Activated CD4-positive, alpha-beta T cell treated with anti-CD3 and anti-CD28 coated beads, Interleukin-2, amount 50 U/mL, for 48 hours (primary cell): ENCODE results near the gene FGD3.
A peak's percentile ranks its signal among the peaks of the same experiment; 100 is the strongest.

Experiments used
- DNase-seq, 2 experiments: peaks; one replicate each; pipeline ENCODE4 v3.0.0-alpha.2; 2020

The FGD3 gene

DNA sequence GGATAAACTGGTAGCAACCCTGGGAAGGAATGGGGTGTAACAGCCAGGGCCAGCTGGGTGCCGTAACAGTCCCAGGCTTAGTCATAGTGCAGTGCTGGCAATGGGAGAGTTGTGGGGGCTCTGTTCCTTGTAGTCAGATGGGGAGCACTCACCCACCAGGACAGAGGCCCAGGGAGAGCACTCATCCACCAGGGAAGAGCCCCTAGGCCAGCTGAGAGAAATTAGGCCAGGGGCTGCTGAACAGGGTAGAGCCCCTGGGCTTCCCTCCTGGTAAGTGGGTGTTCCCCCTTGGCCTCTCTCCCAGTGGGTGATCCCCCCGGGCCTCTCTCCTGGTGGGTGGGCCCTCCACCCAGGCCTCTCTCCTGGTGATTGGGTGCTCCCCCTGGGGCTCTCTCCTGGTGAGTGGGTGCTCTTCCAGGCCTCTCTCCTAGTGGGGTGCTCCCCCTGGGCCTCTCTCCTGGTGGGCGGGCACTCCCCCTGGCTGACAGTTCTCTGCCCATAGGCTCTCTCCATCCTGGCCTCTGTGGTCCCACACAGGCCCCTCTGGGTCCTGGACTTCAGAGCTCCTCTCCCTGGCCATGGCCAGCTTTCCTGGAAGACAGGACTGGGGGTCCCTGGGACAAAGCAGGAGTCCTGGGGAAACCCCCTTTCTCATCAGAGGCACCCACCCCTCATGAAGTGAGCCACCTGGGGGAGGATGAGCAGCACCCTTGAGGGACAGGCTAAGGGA is 13.4 kb downstream of the FGD3 start:
- DNase-seq: peak in 1 of 2 experiments; percentile 2

- DNase-seq: peak; percentile 56 to 61
Measured at GRCh38 chr9:92961627-92962302, 14.4 kb downstream of the FGD3 start.

DNA sequence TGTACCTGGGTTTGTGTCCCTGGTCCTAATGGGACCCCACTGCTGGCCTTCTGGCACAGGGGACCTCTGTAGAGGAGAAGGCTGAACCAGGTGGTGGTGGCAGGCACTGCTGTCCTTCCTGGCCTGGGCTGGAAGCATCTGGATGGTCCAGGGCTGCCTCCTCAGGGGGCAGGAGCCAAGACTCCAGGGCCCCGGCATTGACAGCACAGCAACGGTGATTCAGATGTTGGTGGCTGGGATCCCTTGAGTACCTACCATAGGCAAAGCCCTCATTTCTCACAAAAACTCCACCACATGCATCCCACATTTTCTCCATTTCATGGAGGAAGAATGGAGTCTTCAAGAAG is 15.0 kb downstream of the FGD3 start:
- DNase-seq: no peak

GRCh38 chr9:92962846-92963245 is 15.5 kb downstream of the FGD3 start:
- DNase-seq: no peak

DNA sequence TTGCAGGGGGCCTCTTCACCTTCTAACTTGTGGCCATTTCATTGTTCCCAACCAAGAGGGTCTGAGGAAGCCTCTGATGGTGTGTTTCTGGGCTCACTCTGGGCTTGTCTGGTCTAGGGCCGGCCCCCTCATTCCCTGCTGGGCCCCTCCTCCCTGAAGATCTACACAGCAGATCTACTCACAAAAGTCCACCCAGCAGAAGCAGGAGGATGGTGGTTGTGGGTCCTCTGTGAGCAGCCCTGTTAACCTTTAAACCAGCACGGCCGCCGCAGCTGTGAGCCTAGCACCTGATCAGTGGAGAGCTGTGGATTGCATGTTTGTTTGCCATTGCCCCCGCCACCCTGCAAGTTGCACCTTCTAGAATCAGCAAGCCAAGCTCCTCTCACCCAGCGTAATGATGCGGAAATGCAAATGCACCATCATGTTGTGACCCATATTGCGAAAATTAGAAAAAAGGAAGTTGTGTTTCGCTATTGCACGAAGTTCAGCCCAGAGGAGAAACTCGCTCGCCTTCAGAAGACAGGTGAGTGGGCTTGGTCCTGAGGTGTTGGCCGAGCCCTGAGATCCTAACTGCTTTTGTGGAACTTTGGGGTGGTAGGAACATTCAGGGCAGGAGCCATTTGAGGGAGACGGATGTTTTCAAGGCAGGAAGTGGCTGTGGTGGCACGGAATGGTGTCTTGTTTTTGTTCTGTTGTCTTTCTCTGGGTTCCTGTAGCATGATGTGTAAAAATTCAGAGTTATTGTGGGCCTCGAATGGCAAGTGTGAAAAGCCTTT is 16.7 kb downstream of the FGD3 start:
- peak; percentile 65 to 71 for DNase-seq

- DNase-seq: no peak
Measured at GRCh38 chr9:92964607-92965060, 17.3 kb downstream of the FGD3 start.

- peak; percentile 51 to 53 for DNase-seq
Measured at GRCh38 chr9:92965061-92965758, 17.9 kb downstream of the FGD3 start.

GRCh38 chr9:92965759-92966517 is 18.6 kb downstream of the FGD3 start:
- no peak for DNase-seq

DNA sequence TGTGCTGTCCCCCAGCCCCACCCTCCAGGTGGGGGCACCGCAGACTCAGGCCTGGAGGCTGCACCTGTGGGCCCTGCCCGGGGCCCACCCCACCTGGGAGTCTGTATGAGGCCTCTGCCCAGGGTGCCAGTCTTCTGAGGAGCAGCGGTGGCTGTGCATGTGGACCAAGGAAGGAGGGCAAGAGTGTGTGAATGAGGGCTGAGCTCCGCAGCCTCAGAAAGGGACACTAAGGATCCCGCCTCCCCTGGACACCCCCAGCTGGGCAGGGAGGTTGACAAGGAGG is 19.1 kb downstream of the FGD3 start:
- no peak for DNase-seq

DNA sequence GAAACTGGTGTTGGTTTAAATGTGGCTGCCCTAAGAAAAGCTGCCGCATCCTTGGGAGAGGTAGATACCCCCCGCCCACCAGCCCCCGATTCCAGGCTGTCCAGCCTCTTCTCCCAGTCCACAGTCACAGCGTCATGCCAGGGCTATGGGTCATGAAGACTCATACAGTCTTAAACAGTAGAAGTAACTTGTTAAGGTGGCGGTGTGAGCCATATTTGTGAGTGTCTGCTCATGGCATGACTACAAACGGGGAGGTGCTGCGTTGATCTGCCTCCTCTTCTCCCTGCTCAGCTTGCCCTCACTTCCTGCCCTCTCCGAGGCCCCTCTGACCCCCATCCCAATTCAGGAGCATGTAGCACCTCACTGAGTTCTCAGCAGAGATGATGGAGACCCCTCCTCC is 20.8 kb downstream of the FGD3 start:
- no peak for DNase-seq

- peak in 1 of 2 experiments; percentile 9 for DNase-seq
Measured at GRCh38 chr9:92969516-92970466, 22.5 kb downstream of the FGD3 start.

- DNase-seq: peak in 1 of 2 experiments; percentile 26
Measured at GRCh38 chr9:92970467-92970923, 23.2 kb downstream of the FGD3 start.

- peak in 1 of 2 experiments; percentile 4 for DNase-seq
Measured at GRCh38 chr9:92971121-92971520, 23.8 kb downstream of the FGD3 start.

- DNase-seq: peak in 1 of 2 experiments; percentile 2
Measured at GRCh38 chr9:92971776-92972175, 24.5 kb downstream of the FGD3 start.

DNA sequence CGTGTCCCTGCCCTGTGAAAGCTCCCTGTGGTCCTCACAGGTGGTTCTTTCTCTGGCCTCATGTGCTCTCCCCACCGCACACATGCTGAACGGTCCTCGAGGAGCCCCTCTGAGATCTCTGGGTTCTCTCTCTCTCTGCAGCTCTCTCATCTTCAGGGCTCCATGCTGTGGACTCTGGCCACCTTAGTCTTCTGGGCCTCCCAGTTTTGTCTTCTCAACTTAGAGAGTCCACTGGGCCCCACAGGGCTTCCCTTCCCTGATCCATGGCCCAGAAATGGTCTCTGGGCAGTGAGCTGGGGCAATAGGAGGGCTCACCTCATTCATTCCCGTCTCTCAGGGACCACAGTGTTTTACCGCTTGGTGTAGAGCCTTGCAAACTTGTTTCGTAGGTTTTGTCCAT is 26.4 kb downstream of the FGD3 start:
- no peak for DNase-seq

DNA sequence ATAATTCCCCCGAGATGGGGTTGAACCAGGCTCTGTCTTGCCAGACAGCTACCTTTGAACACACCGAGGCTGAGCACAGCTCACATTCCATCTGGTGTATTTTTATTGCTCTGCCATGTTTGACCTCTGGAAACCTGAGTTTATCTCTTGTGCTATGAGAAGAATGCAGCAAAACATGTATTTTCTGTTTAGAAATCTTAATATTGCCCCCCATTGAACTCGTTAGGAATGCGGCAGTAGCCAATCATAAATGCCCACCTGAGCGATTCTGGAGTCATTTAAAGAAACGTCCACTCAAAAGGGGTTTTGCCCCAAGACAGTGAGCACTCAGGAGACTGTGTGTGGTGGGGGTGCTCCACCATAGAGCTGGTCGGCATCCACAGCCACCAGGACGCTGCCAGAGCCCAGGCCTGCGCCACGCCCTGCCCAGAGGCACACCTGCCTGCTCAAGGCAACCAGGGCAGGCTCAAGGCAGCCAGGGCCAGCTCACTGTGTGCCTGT is 26.9 kb downstream of the FGD3 start:
- DNase-seq: no peak

DNA sequence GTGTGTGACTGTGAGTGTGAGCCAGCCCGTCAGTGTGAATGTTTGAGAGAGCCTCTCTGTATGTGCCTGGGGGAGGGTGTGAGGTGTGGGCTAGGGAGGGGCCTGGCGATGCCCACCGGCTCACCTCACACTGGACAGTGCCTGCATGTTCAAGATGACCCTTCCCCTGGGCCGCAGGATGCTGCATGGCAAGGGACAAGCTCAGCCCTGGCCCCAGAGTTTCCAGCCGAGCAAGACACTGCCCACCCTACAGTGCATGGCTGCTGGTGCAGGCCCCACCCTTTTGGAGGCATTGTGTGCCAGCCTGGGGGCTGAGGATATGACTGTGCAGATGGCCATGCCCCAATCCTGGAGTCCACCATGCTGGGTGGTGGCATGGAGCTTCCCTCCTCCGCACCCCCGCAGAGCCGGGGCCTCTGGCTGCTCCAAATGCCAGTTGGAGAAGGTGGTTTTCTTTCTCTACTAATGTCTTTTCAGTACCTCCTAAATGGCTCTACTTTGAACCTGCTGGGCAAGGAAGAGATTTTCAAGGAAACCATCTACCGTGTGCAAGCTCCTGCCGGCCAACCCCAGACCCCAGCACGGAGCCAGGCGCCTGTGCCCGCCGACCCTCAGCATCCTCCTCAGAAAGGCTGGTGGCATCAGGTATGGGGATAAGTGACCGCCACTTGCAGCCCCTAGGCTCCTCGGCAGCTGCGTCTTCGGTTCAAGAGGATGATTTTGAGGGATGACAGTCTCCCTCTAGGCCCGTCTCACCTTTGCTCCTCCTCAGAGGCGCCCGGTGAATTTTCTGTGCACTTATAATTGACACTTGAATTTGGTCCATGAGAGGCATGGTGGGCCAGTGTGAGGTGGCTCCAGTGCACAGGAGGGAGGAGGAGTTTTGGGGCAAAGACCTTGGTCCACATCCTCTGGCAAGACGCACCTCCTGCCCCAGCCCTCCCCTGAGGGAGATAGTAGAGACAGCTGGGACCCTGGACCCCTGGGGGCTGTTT is 27.7 kb downstream of the FGD3 start:
- DNase-seq: no peak

- DNase-seq: no peak
Measured at GRCh38 chr9:92976431-92976830, 29.1 kb downstream of the FGD3 start.

- DNase-seq: no peak
Measured at GRCh38 chr9:92977279-92977678, 30.0 kb downstream of the FGD3 start.
